ENCODE results near the gene C19orf47.

- peak; percentile 34; the same call in 1 of the 2 replicates for TF ChIP-seq CTCF (IDR thresholded peaks at IDR 0.05; ENCODE audit: low read depth, low read length)
- no peak for TF ChIP-seq EZH2phosphoT487 (IDR thresholded peaks at IDR 0.05; ENCODE audit: low read depth)
Observed at GRCh38 chr19:40392894-40393517, 44.8 kb upstream of the C19orf47 start.
